HEK293 (cell line): ENCODE data around the gene ADAR.

Source experiments
- BCL11A ChIP-seq: fragments of 450-650 bp; formaldehyde crosslinking; IDR thresholded peaks from 2 replicates; pipeline ENCODE4 v1.5.1; 2016; ENCODE audit warnings: low read depth, missing biosample characterization, missing genetic modification characterization
- BCL6B ChIP-seq: fragments of 450-650 bp; formaldehyde crosslinking; IDR thresholded peaks from 2 replicates; pipeline ENCODE4 v1.5.1; 2017; ENCODE audit warnings: missing biosample characterization, missing genetic modification characterization
- GLIS1 ChIP-seq: fragments of 450-650 bp; formaldehyde crosslinking; IDR thresholded peaks from 2 replicates; pipeline ENCODE4 v1.5.1; 2016; ENCODE audit warnings: missing biosample characterization, missing genetic modification characterization
- MEIS1 ChIP-seq: sonication (generic); formaldehyde crosslinking; IDR thresholded peaks from 2 replicates; pipeline ENCODE4 v1.8.1; 2022; ENCODE audit warnings: missing genetic modification reagents, mild to moderate bottlenecking, borderline replicate concordance
- MYNN ChIP-seq: fragments of 450-650 bp; formaldehyde crosslinking; IDR thresholded peaks from 2 replicates; pipeline ENCODE4 v1.5.1; 2016; ENCODE audit warnings: missing biosample characterization, missing genetic modification characterization, borderline replicate concordance
- MZF1 ChIP-seq: fragments of 450-650 bp; formaldehyde crosslinking; IDR thresholded peaks from 2 replicates; pipeline ENCODE4 v1.5.1; 2017; ENCODE audit warnings: missing biosample characterization, missing genetic modification characterization, borderline replicate concordance
- OVOL3 ChIP-seq: fragments of 450-650 bp; formaldehyde crosslinking; IDR thresholded peaks from 2 replicates; pipeline ENCODE4 v1.5.1; 2016; ENCODE audit warnings: missing biosample characterization, missing genetic modification characterization
- REST ChIP-seq: fragments of 450-650 bp; formaldehyde crosslinking; IDR thresholded peaks from 2 replicates; pipeline ENCODE4 v1.5.1; 2016; ENCODE audit warnings: missing biosample characterization, missing genetic modification characterization
- SCRT2 ChIP-seq: fragments of 450-650 bp; formaldehyde crosslinking; IDR thresholded peaks from 2 replicates; pipeline ENCODE4 v1.5.1; 2016; ENCODE audit warnings: missing biosample characterization, missing genetic modification characterization
- YY2 ChIP-seq: fragments of 450-650 bp; formaldehyde crosslinking; IDR thresholded peaks from 2 replicates; pipeline ENCODE4 v1.5.1; 2016; ENCODE audit warnings: missing biosample characterization, missing genetic modification characterization
- ZBTB20 ChIP-seq: fragments of 450-650 bp; formaldehyde crosslinking; IDR thresholded peaks from 2 replicates; pipeline ENCODE4 v1.5.1; 2016; ENCODE audit warnings: missing biosample characterization, missing genetic modification characterization
- ZFP37 ChIP-seq: fragments of 450-650 bp; formaldehyde crosslinking; IDR thresholded peaks from 2 replicates; pipeline ENCODE4 v1.5.1; 2016; ENCODE audit warnings: missing biosample characterization, missing genetic modification characterization
- ZFP41 ChIP-seq: fragments of 450-650 bp; formaldehyde crosslinking; IDR thresholded peaks from 2 replicates; pipeline ENCODE4 v1.5.1; 2016; ENCODE audit warnings: missing biosample characterization, missing genetic modification characterization, borderline replicate concordance
- ZIC2 ChIP-seq: fragments of 450-650 bp; formaldehyde crosslinking; IDR thresholded peaks from 2 replicates; pipeline ENCODE4 v1.5.1; 2016; ENCODE audit warnings: missing biosample characterization, missing genetic modification characterization
- ZNF138 ChIP-seq: fragments of 450-650 bp; formaldehyde crosslinking; IDR thresholded peaks from 2 replicates; pipeline ENCODE4 v1.5.1; 2016; ENCODE audit warnings: missing biosample characterization, missing genetic modification characterization, borderline replicate concordance
- ZNF140 ChIP-seq: fragments of 450-650 bp; formaldehyde crosslinking; IDR thresholded peaks from 2 replicates; pipeline ENCODE4 v1.5.1; 2016; ENCODE audit warnings: missing biosample characterization, missing genetic modification characterization
- ZNF146 ChIP-seq: fragments of 450-650 bp; formaldehyde crosslinking; IDR thresholded peaks from 2 replicates; pipeline ENCODE4 v1.5.1; 2016; ENCODE audit warnings: missing biosample characterization, missing genetic modification characterization
- ZNF157 ChIP-seq: fragments of 450-650 bp; formaldehyde crosslinking; IDR thresholded peaks from 2 replicates; pipeline ENCODE4 v1.5.1; 2016; ENCODE audit warnings: missing biosample characterization, missing genetic modification characterization
- ZNF169 ChIP-seq: fragments of 450-650 bp; formaldehyde crosslinking; IDR thresholded peaks from 2 replicates; pipeline ENCODE4 v1.5.1; 2016; ENCODE audit warnings: missing biosample characterization, missing genetic modification characterization
- ZNF366 ChIP-seq: fragments of 450-650 bp; formaldehyde crosslinking; conservative IDR thresholded peaks from 2 replicates; pipeline ENCODE4 v1.5.1; 2016; ENCODE audit warnings: missing biosample characterization, missing genetic modification characterization
- ZNF514 ChIP-seq: fragments of 450-650 bp; formaldehyde crosslinking; IDR thresholded peaks from 2 replicates; pipeline ENCODE4 v1.5.1; 2016; ENCODE audit warnings: missing biosample characterization, missing genetic modification characterization
- ZNF529 ChIP-seq: fragments of 450-650 bp; formaldehyde crosslinking; IDR thresholded peaks from 2 replicates; pipeline ENCODE4 v1.5.1; 2017; ENCODE audit warnings: missing genetic modification characterization, missing biosample characterization; ENCODE audit not compliant: insufficient replicate concordance
- ZNF530 ChIP-seq: fragments of 450-650 bp; formaldehyde crosslinking; IDR thresholded peaks from 2 replicates; pipeline ENCODE4 v1.5.1; 2016; ENCODE audit warnings: low read depth, missing biosample characterization, missing genetic modification characterization
- ZNF548 ChIP-seq: fragments of 450-650 bp; formaldehyde crosslinking; IDR thresholded peaks from 2 replicates; pipeline ENCODE4 v1.5.1; 2016; ENCODE audit warnings: missing biosample characterization, missing genetic modification characterization
- ZNF571 ChIP-seq: fragments of 450-650 bp; formaldehyde crosslinking; IDR thresholded peaks from 2 replicates; pipeline ENCODE4 v1.5.0; 2017; ENCODE audit warnings: missing biosample characterization, missing genetic modification characterization
- ZNF600 ChIP-seq: fragments of 450-650 bp; formaldehyde crosslinking; IDR thresholded peaks from 2 replicates; pipeline ENCODE4 v1.5.1; 2016; ENCODE audit warnings: missing biosample characterization, missing genetic modification characterization
- ZNF610 ChIP-seq: fragments of 450-650 bp; formaldehyde crosslinking; IDR thresholded peaks from 2 replicates; pipeline ENCODE4 v1.5.1; 2016; ENCODE audit warnings: missing biosample characterization, missing genetic modification characterization, borderline replicate concordance
- ZNF624 ChIP-seq: fragments of 450-650 bp; formaldehyde crosslinking; IDR thresholded peaks from 2 replicates; pipeline ENCODE4 v1.5.1; 2017; ENCODE audit warnings: missing biosample characterization, missing genetic modification characterization
- ZNF629 ChIP-seq: fragments of 450-650 bp; formaldehyde crosslinking; IDR thresholded peaks from 2 replicates; pipeline ENCODE4 v1.5.1; 2017; ENCODE audit warnings: missing biosample characterization, missing genetic modification characterization
- ZNF654 ChIP-seq: fragments of 450-650 bp; formaldehyde crosslinking; IDR thresholded peaks from 2 replicates; pipeline ENCODE4 v1.5.1; 2016; ENCODE audit warnings: low read depth, missing biosample characterization, missing genetic modification characterization
- ZNF707 ChIP-seq: fragments of 450-650 bp; formaldehyde crosslinking; IDR thresholded peaks from 2 replicates; pipeline ENCODE4 v1.5.1; 2016; ENCODE audit warnings: missing biosample characterization, missing genetic modification characterization
- ZNF76 ChIP-seq: fragments of 450-650 bp; formaldehyde crosslinking; IDR thresholded peaks from 2 replicates; pipeline ENCODE4; 2016; ENCODE audit warnings: low read depth, missing biosample characterization, missing genetic modification characterization, borderline replicate concordance
- ZXDB ChIP-seq: fragments of 450-650 bp; formaldehyde crosslinking; IDR thresholded peaks from 2 replicates; pipeline ENCODE4 v1.5.1; 2016; ENCODE audit warnings: missing biosample characterization, missing genetic modification characterization
- TF ChIP-seq, protein P1 (sequence below): fragments of 450-650 bp; formaldehyde crosslinking; IDR thresholded peaks from 2 replicates; pipeline ENCODE4 v1.5.1; 2017; ENCODE audit warnings: missing biosample characterization, missing genetic modification characterization
- TF ChIP-seq, protein P2 (sequence below): fragments of 450-650 bp; formaldehyde crosslinking; IDR thresholded peaks from 2 replicates; pipeline ENCODE4 v1.5.1; 2017; ENCODE audit warnings: missing biosample characterization, missing genetic modification characterization

ADAR gene

DNA sequence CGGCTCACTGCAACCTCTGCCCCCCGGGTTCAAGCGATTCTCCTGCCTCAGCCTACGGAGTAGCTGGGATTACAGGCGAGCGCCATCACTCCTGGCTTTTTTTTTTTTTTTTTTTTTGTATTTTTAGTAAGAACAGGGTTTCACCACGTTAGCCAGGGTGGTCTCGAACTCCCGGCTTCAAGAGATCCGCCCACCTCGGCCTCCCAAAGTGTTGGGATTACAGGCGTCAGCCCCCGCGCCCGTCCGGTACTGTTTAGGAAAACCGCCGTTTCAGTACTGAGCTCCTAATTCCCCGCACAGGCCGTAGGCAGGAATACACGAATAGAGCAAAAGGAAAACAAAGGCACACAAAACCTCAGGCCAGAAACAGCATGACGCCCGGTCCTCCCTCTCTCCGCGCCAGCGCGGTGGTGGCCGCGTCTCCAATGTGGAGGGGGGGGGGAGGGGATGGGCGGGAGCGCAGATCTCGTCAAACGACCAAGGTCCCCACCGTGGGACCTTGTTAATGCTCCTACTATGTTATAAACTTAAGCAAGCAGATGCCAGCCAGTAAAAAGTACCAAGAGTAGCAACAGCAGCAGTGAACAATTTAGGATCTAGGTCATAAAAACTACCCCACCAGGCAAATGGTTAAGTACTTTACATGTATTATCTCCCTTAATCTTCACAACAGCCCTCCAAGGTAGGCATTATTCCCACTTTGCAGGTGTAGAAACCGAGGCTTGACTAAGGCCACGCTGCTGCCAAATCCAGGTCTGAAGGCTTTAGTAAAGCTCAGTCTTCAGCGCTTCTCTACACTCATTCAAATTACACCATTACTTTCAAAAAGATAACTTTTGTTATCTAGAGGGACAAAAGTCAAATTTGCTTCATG is 648 bp upstream of the ADAR start (continued):
- TF ChIP-seq ZNF624 (tag by site-specific recombination) (no peak; the same call in 1 of the 2 replicates), ZNF530 (tag by site-specific recombination) (no peak), ZNF366 (tag by site-specific recombination) (peak; percentile 83; the same call in 1 of the 2 replicates), REST (0 out of 2 replicates have a peak, but pooled peaks have one; percentile 4), ZNF707 (tag by site-specific recombination) (no peak), ZNF157 (tag by site-specific recombination) (no peak), ZNF138 (tag by site-specific recombination) (no peak), BCL6B (tag by site-specific recombination) (no peak), ZNF610 (tag by site-specific recombination) (peak; percentile 51; the same call in 1 of the 2 replicates), ZXDB (tag by site-specific recombination) (no peak; the same call in 1 of the 2 replicates), ZNF654 (tag by site-specific recombination) (no peak), MZF1 (tag by site-specific recombination) (no peak), ZNF76 (tag by site-specific recombination) (0 out of 2 replicates have a peak, but pooled peaks have one; percentile 17), MEIS1 (CRISPR knock-in tag) (no peak), ZIC2 (0 out of 2 replicates have a peak, but pooled peaks have one; percentile 6), ZFP41 (no peak), ZFP37 (tag by site-specific recombination) (no peak), GLIS1 (tag by site-specific recombination) (peak; percentile 67; the same call in 1 of the 2 replicates), YY2 (no peak), ZBTB20 (peak; percentile 47; the same call in 1 of the 2 replicates), ZNF629 (peak; percentile 17), MYNN (no peak), ZNF514 (tag by site-specific recombination) (no peak), ZNF529 (tag by site-specific recombination) (no peak), ZNF140 (tag by site-specific recombination) (no peak), ZNF548 (tag by site-specific recombination) (no peak), SCRT2 (no peak), BCL11A (tag by site-specific recombination) (no peak), ZNF600 (tag by site-specific recombination) (no peak), ZNF571 (tag by site-specific recombination) (no peak), ZNF169 (no peak), OVOL3 (tag by site-specific recombination) (no peak), ZNF146 (tag by site-specific recombination) (no peak)
- TF ChIP-seq, protein P1, sequence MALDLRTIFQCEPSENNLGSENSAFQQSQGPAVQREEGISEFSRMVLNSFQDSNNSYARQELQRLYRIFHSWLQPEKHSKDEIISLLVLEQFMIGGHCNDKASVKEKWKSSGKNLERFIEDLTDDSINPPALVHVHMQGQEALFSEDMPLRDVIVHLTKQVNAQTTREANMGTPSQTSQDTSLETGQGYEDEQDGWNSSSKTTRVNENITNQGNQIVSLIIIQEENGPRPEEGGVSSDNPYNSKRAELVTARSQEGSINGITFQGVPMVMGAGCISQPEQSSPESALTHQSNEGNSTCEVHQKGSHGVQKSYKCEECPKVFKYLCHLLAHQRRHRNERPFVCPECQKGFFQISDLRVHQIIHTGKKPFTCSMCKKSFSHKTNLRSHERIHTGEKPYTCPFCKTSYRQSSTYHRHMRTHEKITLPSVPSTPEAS (tag by site-specific recombination), result peak; percentile 17
- TF ChIP-seq, protein P2, sequence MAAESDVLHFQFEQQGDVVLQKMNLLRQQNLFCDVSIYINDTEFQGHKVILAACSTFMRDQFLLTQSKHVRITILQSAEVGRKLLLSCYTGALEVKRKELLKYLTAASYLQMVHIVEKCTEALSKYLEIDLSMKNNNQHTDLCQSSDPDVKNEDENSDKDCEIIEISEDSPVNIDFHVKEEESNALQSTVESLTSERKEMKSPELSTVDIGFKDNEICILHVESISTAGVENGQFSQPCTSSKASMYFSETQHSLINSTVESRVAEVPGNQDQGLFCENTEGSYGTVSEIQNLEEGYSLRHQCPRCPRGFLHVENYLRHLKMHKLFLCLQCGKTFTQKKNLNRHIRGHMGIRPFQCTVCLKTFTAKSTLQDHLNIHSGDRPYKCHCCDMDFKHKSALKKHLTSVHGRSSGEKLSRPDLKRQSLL (tag by site-specific recombination), result no peak
